HG03457 (cell line): ENCODE results near the gene MINK1.
"Not testable (repeated sequence)": the region's sequence is repeated elsewhere in the genome, so short reads cannot be mapped to it uniquely, and the experiment has no call there.

Experiments used
- ATAC-seq: cut with Tn5 transposase; IDR thresholded peaks from one replicate; pipeline ENCODE4 v1.9.1; 2021; ENCODE audit warnings: moderate number of reproducible peaks; ENCODE audit not compliant: unreplicated experiment

MINK1 gene

GRCh38 chr17:4897198-4897687, 64.1 kb downstream of the MINK1 start:
- no peak for ATAC-seq

DNA sequence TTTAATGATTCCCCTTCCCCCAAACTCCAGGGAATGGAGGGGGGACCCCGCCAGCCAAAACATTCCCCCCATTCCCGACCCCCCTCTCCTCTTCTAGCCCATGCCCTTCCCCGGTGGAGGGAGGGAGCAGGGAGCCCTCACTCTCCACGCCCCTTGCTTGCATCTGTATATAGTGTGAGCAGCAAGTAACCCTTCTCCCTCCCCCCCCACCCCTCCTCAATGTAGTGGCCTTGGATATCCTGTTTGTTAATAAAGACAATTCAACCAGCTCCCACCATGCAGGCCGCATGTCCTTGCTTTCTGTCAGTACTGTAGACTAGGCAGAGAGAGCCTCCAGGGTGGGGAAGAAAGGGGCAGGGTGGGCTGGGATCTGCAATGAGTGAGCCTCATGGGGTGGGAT, 64.6 kb downstream of the MINK1 start:
- ATAC-seq, result no peak

DNA sequence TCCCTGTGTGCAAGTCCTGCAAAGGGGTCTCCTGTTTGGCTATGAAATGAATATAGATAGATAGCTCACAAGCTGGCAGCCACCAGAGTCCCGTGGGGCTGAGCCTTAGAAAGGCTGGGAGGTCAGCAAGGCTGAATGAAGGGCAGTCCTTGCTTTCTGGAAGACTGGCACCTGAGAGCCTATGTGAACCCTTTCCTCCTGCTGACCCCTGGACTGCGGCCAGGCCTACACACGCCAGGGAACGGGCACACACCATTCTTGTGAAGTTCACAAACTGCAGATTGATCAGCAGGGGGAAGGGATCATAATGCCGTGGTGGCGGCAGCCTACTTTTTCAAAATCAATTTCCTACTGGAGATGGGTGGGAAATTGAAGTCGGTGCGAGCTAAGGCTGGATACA, 65.2 kb downstream of the MINK1 start:
- ATAC-seq, result no peak

- ATAC-seq, result no peak
These were observed 65.8 kb downstream of the MINK1 start for GRCh38 chr17:4898927-4899326.

GRCh38 chr17:4899341-4900230, 66.4 kb downstream of the MINK1 start, which contains the start of gene C17orf107:
Gene C17orf107, plus strand, starts transcription at chr17:4899536. Its CDS starts 227 bp downstream, at chr17:4899763.
- no peak for ATAC-seq

- ATAC-seq, result no peak
These were observed 67.3 kb downstream of the MINK1 start for GRCh38 chr17:4900231-4901107.

GRCh38 chr17:4901108-4901647, 68.0 kb downstream of the MINK1 start:
- ATAC-seq, result no peak

- ATAC-seq, result no peak
These were observed 68.7 kb downstream of the MINK1 start for GRCh38 chr17:4901648-4902344.

GRCh38 chr17:4902540-4902939, 69.4 kb downstream of the MINK1 start:
- ATAC-seq, result no peak

DNA sequence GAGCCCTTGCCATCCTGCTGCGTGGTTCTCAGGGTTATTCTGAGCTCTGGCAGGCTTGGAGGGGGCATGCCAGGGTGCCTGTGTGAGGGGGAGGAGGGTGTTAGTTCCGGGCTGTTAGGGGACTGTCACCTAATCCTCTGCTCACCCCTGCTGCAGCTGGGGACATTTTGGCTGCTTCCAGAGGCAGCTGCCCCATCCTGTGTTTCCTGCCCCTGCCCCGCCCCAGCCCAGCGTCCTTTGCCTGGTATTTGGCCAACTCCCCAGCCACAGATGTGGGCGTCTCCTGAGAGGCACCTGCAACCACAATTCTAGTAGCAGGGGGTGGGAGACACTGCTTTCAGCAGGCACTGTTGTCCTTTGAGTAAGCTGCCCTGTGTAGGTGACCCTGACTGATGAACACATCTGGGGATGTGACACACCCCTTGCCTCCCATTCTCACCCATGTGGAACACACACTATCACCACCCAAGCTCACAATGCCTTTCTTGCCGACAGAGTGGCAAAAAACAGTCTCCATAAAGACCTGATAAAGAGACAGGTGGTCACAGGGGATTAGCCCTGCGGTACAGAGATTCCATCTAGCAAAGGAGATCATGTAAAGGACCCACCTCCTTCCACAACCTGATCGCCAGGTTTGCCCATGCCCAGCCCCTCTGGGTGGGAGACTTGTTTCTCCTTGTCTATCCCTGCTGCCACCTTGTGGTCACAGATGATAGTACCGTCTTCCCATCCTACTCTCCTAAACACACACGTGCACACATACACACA, 70.1 kb downstream of the MINK1 start, which contains the start of gene CHRNE:
CHRNE (minus strand) TSS at position 48 of the 768 bp plus-strand sequence; CDS start at position 13, 35 bp downstream.
- ATAC-seq, result no peak

DNA sequence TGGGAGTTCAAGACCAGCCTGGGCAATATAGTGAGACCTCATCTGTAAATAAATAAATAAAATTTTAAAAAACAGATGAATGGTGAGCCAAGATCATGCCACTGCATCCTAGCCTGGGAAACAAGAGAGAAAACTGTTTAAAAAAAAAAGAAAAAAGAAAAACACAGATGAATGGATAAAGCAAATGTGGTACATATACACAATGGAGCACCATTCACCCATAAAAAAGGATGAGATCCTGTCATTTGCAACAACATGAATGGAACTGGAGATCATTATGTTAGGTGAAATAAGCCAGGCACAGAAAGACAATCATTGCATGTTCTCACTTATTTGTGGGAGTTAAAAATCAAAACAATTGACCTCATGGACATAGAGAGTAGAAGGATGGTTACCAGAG, 73.5 kb downstream of the MINK1 start:
- not testable (repeated sequence) for ATAC-seq

DNA sequence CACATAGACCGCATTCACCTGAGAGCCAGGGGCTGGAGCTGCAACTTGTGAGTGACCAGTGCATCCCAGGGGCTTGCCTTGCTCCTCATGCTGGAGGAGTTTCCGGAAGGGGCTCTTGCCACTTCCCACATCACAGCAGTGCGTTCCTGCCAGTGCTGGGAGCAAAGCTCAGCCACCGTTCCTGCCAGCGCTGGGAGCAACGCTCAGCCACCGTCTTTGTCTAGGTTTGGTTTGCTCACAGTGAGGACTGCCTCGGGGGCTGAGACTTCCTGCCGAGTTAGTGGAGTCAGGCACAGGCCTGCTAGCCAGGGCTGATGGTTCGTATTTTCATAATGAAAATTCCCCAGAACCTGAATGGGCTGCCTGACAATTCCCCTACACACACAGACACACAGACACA, 75.2 kb downstream of the MINK1 start:
- no peak for ATAC-seq

GRCh38 chr17:4908711-4909496, 75.8 kb downstream of the MINK1 start:
- ATAC-seq, result no peak

GRCh38 chr17:4913994-4914393, 80.9 kb downstream of the MINK1 start:
- no peak for ATAC-seq

- not testable (repeated sequence) for ATAC-seq
These were observed 81.4 kb downstream of the MINK1 start for GRCh38 chr17:4914551-4914950.

DNA sequence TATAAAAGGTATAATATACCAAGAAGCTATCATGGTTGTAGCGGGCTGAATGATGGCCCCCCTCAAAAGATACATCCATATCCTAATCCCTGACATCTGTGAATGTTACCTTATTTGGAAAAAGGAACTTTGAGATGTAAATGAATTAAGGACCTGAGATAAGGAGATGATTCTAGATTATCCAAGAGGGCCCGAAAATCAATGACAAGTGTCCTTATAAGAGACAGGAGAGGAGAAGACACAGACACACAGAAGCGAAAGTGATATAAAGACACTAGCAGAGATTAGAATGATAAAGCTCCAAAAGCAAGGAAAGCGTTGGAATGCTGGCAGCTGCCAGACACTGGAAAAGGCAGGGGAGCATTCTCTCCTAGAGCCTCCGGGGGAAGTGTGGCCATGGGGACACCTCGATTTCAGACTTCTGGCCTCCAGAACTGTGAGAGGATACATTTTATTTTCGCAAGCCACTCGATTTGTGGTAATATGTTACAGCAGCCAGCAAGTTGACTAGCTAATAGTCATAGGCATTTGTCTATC, 86.4 kb downstream of the MINK1 start:
- ATAC-seq, result no peak

- no peak for ATAC-seq
These were observed 87.4 kb downstream of the MINK1 start for GRCh38 chr17:4920351-4921048.

GRCh38 chr17:4921320-4921719, 88.2 kb downstream of the MINK1 start:
- ATAC-seq, result no peak
